Measurements from ENCODE around the gene BBS12. TPM values are rescaled to one million over a fixed set of nuclear protein-coding genes. Genes with fewer than 3 reads are reported as not detected.
A peak's percentile ranks its signal among the peaks of the same experiment; 100 is the strongest.
"Not testable (repeated sequence)": the region's sequence is repeated elsewhere in the genome, so short reads cannot be mapped to it uniquely, and the experiment has no call there.

The BBS12 gene
- total RNA-seq, 1 donor from 2014 or later = 4.6 TPM

DNA sequence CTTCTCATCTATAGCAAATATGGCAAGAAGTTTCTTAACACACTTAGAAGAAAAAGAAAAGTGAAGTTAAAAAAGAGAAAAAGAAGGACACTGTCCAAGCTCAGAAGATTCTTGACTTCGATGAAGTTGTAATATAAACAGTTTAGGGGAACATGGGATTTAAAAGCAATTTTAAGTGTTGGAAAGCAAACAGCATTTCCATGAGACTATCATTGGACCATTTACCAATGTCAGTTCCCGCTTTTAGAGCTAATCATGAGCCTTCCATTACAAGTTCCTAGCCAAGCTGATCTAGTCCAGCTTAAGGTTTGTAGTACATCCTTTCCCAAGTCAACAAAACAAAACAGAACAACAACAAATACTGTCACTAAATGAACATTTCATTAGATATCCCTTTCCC, 49.0 kb downstream of the BBS12 start:
- Mint-ChIP-seq H3K27me3 (ENCODE audit: unreplicated experiment) (peaks cover 4% of the 10 kb centered on the region), H3K4me1 (ENCODE audit: unreplicated experiment) (peaks cover 17% of the 10 kb centered on the region), H3K9me3 (ENCODE audit: unreplicated experiment) (no peaks in the 10 kb centered on the region), H3K4me3 (ENCODE audit: unreplicated experiment) (no peak overlapping the region), H3K27ac (ENCODE audit: unreplicated experiment) (no peak overlapping the region), H3K36me3 (ENCODE audit: low read depth, unreplicated experiment) (no peaks in the 10 kb centered on the region)
- no peak for DNase-seq (ENCODE audit: low spot score)
- TF ChIP-seq, protein P1, sequence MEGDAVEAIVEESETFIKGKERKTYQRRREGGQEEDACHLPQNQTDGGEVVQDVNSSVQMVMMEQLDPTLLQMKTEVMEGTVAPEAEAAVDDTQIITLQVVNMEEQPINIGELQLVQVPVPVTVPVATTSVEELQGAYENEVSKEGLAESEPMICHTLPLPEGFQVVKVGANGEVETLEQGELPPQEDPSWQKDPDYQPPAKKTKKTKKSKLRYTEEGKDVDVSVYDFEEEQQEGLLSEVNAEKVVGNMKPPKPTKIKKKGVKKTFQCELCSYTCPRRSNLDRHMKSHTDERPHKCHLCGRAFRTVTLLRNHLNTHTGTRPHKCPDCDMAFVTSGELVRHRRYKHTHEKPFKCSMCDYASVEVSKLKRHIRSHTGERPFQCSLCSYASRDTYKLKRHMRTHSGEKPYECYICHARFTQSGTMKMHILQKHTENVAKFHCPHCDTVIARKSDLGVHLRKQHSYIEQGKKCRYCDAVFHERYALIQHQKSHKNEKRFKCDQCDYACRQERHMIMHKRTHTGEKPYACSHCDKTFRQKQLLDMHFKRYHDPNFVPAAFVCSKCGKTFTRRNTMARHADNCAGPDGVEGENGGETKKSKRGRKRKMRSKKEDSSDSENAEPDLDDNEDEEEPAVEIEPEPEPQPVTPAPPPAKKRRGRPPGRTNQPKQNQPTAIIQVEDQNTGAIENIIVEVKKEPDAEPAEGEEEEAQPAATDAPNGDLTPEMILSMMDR (IDR thresholded peaks at IDR 0.05; ENCODE audit: unreplicated experiment) = no peak

DNA sequence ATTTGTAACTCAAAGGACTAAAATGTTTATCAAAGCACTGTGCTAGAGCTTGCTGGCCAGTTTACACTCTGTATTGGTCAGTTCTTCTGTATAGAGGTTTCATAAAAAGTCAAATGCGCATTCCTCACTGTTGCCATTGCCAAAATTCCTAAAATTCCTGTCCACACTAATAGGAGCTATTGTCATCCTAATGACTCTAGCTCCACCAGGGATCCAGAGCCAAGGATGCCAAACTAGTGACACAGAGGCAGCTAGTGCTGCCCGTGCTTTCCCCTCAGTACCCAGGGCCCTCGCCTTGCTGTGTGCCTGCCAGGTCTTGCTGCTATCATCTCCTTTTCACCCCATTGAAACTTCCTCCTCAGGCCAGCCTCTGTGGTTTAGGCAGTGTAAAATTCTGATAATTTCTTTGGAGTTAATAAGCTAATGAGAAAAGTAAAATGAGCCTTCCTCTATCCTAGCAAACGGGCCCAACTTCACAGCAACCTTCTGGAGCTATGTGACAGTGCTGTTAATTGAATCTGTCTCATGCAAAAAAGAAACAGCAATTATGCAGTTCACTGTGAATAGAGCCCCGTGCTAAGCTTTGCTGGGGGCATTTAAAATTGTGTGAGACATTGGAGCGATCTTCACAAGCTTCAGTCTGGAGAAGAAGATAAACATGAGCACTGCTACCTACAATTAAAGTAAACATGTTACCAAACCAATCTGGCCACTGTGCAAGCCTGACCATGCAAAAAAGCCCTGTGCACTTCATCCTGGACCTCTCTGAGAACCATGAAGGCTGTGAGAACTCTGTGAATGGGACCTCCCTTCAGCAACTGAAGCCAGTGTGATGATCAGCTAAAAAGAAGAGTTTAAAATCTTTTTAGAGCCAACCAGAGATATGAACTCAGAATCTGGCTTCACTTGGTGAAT, 51.1 kb downstream of the BBS12 start:
- H3K27ac Mint-ChIP-seq (ENCODE audit: unreplicated experiment) = peak overlapping the region; percentile 38

DNA sequence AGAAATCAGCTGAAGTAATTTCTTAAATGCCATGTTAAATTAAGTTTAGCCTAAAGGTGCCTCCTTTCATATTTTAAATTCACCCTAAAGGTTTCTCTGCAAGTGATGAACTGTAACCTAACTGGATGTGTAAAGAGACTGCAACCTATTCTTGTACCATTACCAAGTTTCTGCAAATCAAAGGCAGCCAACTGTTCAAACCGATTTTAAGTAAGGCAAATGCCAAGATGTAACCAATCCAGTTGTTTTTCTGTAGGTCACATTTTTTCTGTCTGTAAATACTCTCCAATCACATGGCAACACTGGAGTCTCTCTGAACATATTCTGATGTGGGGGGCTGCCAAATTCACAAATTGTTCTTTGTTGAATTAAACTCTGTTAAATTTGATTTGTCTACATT, 51.8 kb downstream of the BBS12 start:
- Mint-ChIP-seq H3K4me3 (ENCODE audit: unreplicated experiment) (no peak overlapping the region), H3K27ac (ENCODE audit: unreplicated experiment) (no peak overlapping the region), H3K36me3 (ENCODE audit: low read depth, unreplicated experiment) (no peaks in the 10 kb centered on the region), H3K9me3 (ENCODE audit: unreplicated experiment) (no peaks in the 10 kb centered on the region), H3K4me1 (ENCODE audit: unreplicated experiment) (peaks cover 13% of the 10 kb centered on the region), H3K27me3 (ENCODE audit: unreplicated experiment) (peaks cover 4% of the 10 kb centered on the region)
- DNase-seq (ENCODE audit: low spot score) = no peak
- TF ChIP-seq, protein P1 (IDR thresholded peaks at IDR 0.05; ENCODE audit: unreplicated experiment) = no peak

More for the DNA sequence above, 51.1 kb downstream of the BBS12 start:
- H3K27me3 Mint-ChIP-seq (ENCODE audit: unreplicated experiment) = peaks cover 4% of the 10 kb centered on the region
- peak; percentile 26 for DNase-seq (ENCODE audit: low spot score)
- no peaks in the 10 kb centered on the region for H3K9me3 Mint-ChIP-seq (ENCODE audit: unreplicated experiment)
- H3K4me1 Mint-ChIP-seq (ENCODE audit: unreplicated experiment) = peaks cover 13% of the 10 kb centered on the region
- TF ChIP-seq, protein P1 (IDR thresholded peaks at IDR 0.05; ENCODE audit: unreplicated experiment) = no peak
- H3K4me3 Mint-ChIP-seq (ENCODE audit: unreplicated experiment) = no peak overlapping the region
- H3K36me3 Mint-ChIP-seq (ENCODE audit: low read depth, unreplicated experiment) = no peaks in the 10 kb centered on the region

DNA sequence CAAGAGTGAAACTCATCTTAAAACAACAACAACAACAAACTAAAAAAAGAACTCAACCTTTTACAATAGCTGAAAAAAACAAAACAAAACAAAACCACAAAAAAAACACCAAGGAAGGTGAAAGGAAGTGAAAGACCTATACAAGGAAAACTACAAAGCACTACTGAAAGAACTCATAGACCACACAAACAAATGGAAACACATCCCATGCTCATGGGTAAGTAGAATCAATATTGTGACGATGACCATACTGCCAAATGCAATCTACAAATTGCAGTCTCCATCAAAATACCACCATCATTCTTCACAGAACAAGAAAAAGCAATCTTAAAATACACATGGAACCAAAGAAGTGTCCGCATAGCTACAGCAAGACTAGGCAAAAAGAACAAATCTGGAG, 52.6 kb downstream of the BBS12 start:
- no peaks in the 10 kb centered on the region for H3K9me3 Mint-ChIP-seq (ENCODE audit: unreplicated experiment)
- TF ChIP-seq, protein P1 (IDR thresholded peaks at IDR 0.05; ENCODE audit: unreplicated experiment) = no peak
- DNase-seq (ENCODE audit: low spot score) = no peak
- H3K27me3 Mint-ChIP-seq (ENCODE audit: unreplicated experiment) = peaks cover 4% of the 10 kb centered on the region
- H3K4me1 Mint-ChIP-seq (ENCODE audit: unreplicated experiment) = peaks cover 13% of the 10 kb centered on the region
- H3K36me3 Mint-ChIP-seq (ENCODE audit: low read depth, unreplicated experiment) = no peaks in the 10 kb centered on the region
- H3K27ac Mint-ChIP-seq (ENCODE audit: unreplicated experiment) = peak overlapping the region; percentile 20
- H3K4me3 Mint-ChIP-seq (ENCODE audit: unreplicated experiment) = no peak overlapping the region

DNA sequence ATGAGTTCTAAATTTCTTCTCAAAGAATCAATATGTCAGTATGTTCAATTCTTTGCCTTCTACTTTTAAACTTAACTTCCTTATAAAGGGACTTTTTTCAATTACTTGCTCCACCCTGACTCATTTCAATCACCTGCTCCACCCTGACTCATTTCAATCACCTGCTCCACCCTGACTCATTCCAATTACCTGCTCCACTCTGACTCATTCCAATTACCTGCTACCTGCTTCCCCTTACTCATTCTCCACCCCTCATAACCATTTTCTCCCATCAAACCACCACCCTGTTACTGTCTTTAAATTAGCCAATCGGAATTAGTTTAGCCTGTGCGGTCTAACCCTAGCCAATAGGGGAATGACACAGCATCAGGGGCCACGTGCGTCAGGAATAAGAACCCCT, 53.8 kb downstream of the BBS12 start:
- H3K4me1 Mint-ChIP-seq (ENCODE audit: unreplicated experiment) = peaks cover 13% of the 10 kb centered on the region
- H3K4me3 Mint-ChIP-seq (ENCODE audit: unreplicated experiment); DNase-seq (ENCODE audit: low spot score); H3K27me3 Mint-ChIP-seq (ENCODE audit: unreplicated experiment); H3K27ac Mint-ChIP-seq (ENCODE audit: unreplicated experiment); H3K9me3 Mint-ChIP-seq (ENCODE audit: unreplicated experiment); H3K36me3 Mint-ChIP-seq (ENCODE audit: low read depth, unreplicated experiment): not testable (repeated sequence)

DNA sequence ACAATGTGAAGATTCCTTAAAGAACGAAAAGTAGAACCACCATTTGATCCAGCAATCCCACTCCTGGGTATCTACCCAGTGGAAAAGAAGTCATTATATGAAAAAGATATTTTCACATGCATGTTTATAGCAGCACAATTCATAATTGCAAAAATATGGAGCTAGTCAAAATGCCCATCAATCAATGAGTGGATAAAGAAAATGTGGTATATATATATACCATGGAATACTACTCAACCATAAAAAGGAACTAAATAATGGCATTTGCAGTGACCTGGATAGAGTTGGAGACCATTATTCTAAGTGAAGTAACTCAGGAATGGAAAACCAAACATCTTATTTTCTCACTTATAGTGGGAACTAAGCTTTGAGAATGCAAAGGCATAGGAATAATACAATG, 54.4 kb downstream of the BBS12 start:
- peaks cover 13% of the 10 kb centered on the region for H3K4me1 Mint-ChIP-seq (ENCODE audit: unreplicated experiment)
- H3K36me3 Mint-ChIP-seq (ENCODE audit: low read depth, unreplicated experiment); DNase-seq (ENCODE audit: low spot score); H3K27ac Mint-ChIP-seq (ENCODE audit: unreplicated experiment); H3K9me3 Mint-ChIP-seq (ENCODE audit: unreplicated experiment); H3K27me3 Mint-ChIP-seq (ENCODE audit: unreplicated experiment); H3K4me3 Mint-ChIP-seq (ENCODE audit: unreplicated experiment): not testable (repeated sequence)
